H1 (cell line): Measurements from ENCODE around the gene MYO9B.

Source experiments
- CTCF ChIP-seq, 3 experiments: IDR thresholded peaks; 1 replicate in 2 of 3; 2 replicates in 1 of 3; pipeline versions ENCODE4 v1.5.1 to v1.6.1; 2011; ENCODE audit warnings: low read length in 3 of 3, mild to moderate bottlenecking in 3 of 3, inconsistent platforms in 2 of 3, low read depth in 1 of 3, moderate library complexity in 1 of 3; ENCODE audit not compliant: insufficient read depth in 1 of 3; ENCODE audit errors: control extremely low read depth in 1 of 3
- EZH2 ChIP-seq: fragments of 200-600 bp; sonication (generic); IDR thresholded peaks from 2 replicates; pipeline ENCODE4 v1.7.1; 2012; ENCODE audit warnings: low read depth, mild to moderate bottlenecking, moderate library complexity, low read length, inconsistent platforms; ENCODE audit not compliant: severe bottlenecking
- GTF2F1 ChIP-seq: IDR thresholded peaks from 2 replicates; pipeline ENCODE4 v1.6.1; 2012; ENCODE audit warnings: low read depth, low read length, improper control_type of control experiment, borderline replicate concordance
- POLR2A ChIP-seq, 2 experiments: IDR thresholded peaks; 1 replicate in 1 of 2; 2 replicates in 1 of 2; pipeline ENCODE4 v1.6.1; 2011; ENCODE audit warnings: low read depth in 2 of 2, low read length in 2 of 2, mild to moderate bottlenecking in 2 of 2; ENCODE audit errors: control extremely low read depth in 1 of 2
- RNF2 ChIP-seq: fragments of 200-900, 300-1000 bp; sonication (generic); IDR thresholded peaks from 2 replicates; pipeline ENCODE4 v1.7.1; 2016; ENCODE audit warnings: borderline replicate concordance, low read depth, mild to moderate bottlenecking, antibody characterized with exemption, low read length; ENCODE audit not compliant: poor library complexity, severe bottlenecking; ENCODE audit errors: missing control alignments
- SP2 ChIP-seq: IDR thresholded peaks from 2 replicates; pipeline ENCODE4 v1.6.1; 2012; ENCODE audit warnings: mild to moderate bottlenecking, low read length, inconsistent platforms
- TEAD4 ChIP-seq: IDR thresholded peaks from 2 replicates; pipeline ENCODE4 v1.6.1; 2012; ENCODE audit warnings: low read depth, low read length, inconsistent platforms, mixed read lengths

GRCh38 chr19:17125728-17126677 is 50.4 kb downstream of the MYO9B start:
- TF ChIP-seq RNF2: no peak
- no peak for TF ChIP-seq TEAD4
- no peak for TF ChIP-seq SP2
- TF ChIP-seq CTCF (IDR thresholded peaks at IDR 0.05; ENCODE audit: control extremely low read depth in 1 of 3, insufficient read depth in 1 of 3, low read depth in 1 of 3, low read length in 3 of 3): no peak
- TF ChIP-seq EZH2: no peak
- TF ChIP-seq POLR2A (IDR thresholded peaks at IDR 0.05; ENCODE audit: control extremely low read depth in 1 of 2, low read depth in 2 of 2, low read length in 2 of 2): no peak
- TF ChIP-seq GTF2F1: no peak
